ENCODE measurements around the gene ACOT12. TPM values are rescaled to one million over a fixed set of nuclear protein-coding genes. Genes with fewer than 3 reads are reported as not detected.

ACOT12 gene
- total RNA-seq, 1 experiment from 2014 or later = not detected

DNA sequence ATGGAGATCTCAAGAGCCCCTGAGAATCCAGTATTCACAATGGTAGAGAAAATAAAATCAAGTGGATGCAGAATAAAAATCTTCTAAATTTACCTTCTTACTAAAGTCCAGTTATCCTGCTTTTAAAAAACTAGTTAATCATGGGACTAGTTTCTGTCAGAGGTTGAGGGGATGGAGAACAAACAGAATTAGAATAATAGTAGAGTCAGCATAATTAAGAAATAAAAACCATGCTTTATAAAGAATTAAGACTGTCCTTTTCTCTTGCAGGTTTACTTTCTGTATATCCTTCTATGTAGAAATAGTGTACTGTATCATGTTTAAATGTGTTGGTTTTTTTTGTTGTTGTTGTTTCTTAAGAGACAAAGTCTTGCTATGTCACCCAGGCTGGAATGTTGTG, 23.0 kb downstream of the ACOT12 start:
- CTCF ChIA-PET = no interaction called here
- Histone ChIP-seq H3K9me2 (replicated peaks; ENCODE audit: low read length) (no peaks in the 10 kb centered on the region), H3F3A (ENCODE audit: low read length, unreplicated experiment) (no peaks in the 10 kb centered on the region), H3K4me3 (ENCODE audit: low read length) (no peak overlapping the region), H3K4me2 (ENCODE audit: low read length) (no peak overlapping the region), H4K20me1 (ENCODE audit: low read length) (no peaks in the 10 kb centered on the region), H3K27ac (ENCODE audit: low read length) (no peak overlapping the region), H3K27me3 (ENCODE audit: low read length) (no peaks in the 10 kb centered on the region), H3K4me1 (ENCODE audit: insufficient read depth, low read length) (no peaks in the 10 kb centered on the region), H3K79me2 (ENCODE audit: low read length) (no peaks in the 10 kb centered on the region), H2AFZ (ENCODE audit: low read length) (no peak overlapping the region), H3K9ac (ENCODE audit: low read length) (no peak overlapping the region), H3K36me3 (ENCODE audit: low read depth, low read length) (no peaks in the 10 kb centered on the region), H3K9me3 (ENCODE audit: low read length) (no peaks in the 10 kb centered on the region)
- no peak for ATAC-seq
- no peak for DNase-seq
- intact Hi-C loops (cut with micrococcal nuclease) = no loop called here
- TF ChIP-seq, protein P1, sequence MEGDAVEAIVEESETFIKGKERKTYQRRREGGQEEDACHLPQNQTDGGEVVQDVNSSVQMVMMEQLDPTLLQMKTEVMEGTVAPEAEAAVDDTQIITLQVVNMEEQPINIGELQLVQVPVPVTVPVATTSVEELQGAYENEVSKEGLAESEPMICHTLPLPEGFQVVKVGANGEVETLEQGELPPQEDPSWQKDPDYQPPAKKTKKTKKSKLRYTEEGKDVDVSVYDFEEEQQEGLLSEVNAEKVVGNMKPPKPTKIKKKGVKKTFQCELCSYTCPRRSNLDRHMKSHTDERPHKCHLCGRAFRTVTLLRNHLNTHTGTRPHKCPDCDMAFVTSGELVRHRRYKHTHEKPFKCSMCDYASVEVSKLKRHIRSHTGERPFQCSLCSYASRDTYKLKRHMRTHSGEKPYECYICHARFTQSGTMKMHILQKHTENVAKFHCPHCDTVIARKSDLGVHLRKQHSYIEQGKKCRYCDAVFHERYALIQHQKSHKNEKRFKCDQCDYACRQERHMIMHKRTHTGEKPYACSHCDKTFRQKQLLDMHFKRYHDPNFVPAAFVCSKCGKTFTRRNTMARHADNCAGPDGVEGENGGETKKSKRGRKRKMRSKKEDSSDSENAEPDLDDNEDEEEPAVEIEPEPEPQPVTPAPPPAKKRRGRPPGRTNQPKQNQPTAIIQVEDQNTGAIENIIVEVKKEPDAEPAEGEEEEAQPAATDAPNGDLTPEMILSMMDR (conservative IDR thresholded peaks at IDR 0.05; ENCODE audit: low read depth, low read length) = no peak
- no peak for TF ChIP-seq EZH2 (IDR thresholded peaks at IDR 0.05; ENCODE audit: low read length, unreplicated experiment)
- no peak for TF ChIP-seq EZH2phosphoT487 (IDR thresholded peaks at IDR 0.05; ENCODE audit: borderline replicate concordance, low read length)
- POLR2A ChIA-PET (ENCODE audit: unreplicated experiment) = no interaction called here
- BruUV-seq (replicated peaks) = no TSS peak

DNA sequence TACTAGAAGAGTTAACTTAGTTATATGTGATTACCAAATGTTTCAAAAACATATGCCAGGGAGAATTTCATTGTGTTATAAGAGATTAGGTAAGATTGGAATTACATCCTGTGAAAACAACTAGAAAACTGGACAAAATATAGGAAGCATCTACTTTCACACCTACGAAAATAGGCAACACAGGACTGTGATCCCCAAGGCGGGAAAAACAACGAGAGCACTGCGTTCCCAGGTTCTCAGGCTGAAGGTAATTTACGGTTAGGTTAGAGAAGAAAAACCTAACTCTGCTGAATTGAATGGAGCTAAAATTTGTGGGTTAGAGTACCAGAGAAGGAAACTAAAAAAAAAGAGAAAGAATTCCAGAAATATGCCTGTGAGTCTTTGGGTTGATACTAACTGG, 28.4 kb downstream of the ACOT12 start:
- no peak overlapping the region for H3K27ac ChIP-seq (ENCODE audit: low read length)
- H2AFZ ChIP-seq (ENCODE audit: low read length) = no peak overlapping the region
- no peak for ATAC-seq
- BruUV-seq (replicated peaks) = no TSS peak
- H3K9me3 ChIP-seq (ENCODE audit: low read length) = no peaks in the 10 kb centered on the region
- no peaks in the 10 kb centered on the region for H3F3A ChIP-seq (ENCODE audit: low read length, unreplicated experiment)
- H4K20me1 ChIP-seq (ENCODE audit: low read length) = no peaks in the 10 kb centered on the region
- intact Hi-C loops (cut with micrococcal nuclease) = no loop called here
- no peak overlapping the region for H3K4me3 ChIP-seq (ENCODE audit: low read length)
- H3K9me2 ChIP-seq (replicated peaks; ENCODE audit: low read length) = no peaks in the 10 kb centered on the region
- H3K36me3 ChIP-seq (ENCODE audit: low read depth, low read length) = no peaks in the 10 kb centered on the region
- ChIA-PET CTCF (no interaction called here), POLR2A (ENCODE audit: unreplicated experiment) (no interaction called here)
- TF ChIP-seq EZH2 (IDR thresholded peaks at IDR 0.05; ENCODE audit: low read length, unreplicated experiment) = no peak
- TF ChIP-seq, protein P1 (conservative IDR thresholded peaks at IDR 0.05; ENCODE audit: low read depth, low read length) = no peak
- no peak for TF ChIP-seq EZH2phosphoT487 (IDR thresholded peaks at IDR 0.05; ENCODE audit: borderline replicate concordance, low read length)
- no peaks in the 10 kb centered on the region for H3K4me1 ChIP-seq (ENCODE audit: insufficient read depth, low read length)
- no peak for DNase-seq
- no peaks in the 10 kb centered on the region for H3K27me3 ChIP-seq (ENCODE audit: low read length)
- no peak overlapping the region for H3K9ac ChIP-seq (ENCODE audit: low read length)
- no peaks in the 10 kb centered on the region for H3K79me2 ChIP-seq (ENCODE audit: low read length)
- no peak overlapping the region for H3K4me2 ChIP-seq (ENCODE audit: low read length)

DNA sequence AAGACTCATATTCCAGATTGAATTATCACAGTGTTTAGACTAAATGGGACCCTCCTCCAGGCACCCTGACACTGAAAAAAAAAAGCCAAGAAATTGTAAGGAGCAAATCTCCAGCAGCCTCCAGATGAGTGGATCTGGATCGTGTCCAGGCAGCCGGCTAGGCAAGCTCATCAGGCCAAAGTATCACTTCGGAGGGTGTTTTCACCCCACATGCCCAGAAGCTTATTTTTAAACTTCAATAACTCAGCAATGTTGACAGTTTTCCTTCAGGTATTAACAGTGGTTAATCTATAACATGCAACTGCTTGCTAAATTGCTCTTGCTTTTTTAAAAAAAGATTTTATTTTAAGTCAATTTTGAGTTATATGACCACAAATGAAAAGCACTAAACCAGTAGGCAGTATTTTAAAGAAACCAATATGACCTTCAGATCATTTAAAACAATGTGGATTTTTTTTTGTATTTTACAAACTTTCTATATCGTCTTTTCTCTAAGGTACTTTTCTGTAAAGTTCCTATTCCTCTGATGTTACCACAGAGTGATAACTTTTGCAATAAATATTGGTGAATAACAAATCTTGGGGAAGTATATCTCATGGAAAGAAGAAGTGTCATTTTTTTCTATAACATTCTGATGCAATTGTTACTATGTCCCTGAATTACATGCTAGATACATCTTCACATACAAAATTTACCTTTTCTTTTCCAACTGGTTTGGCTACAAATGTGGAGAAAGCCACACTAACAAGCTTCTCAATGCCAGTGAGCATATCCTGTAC, 30.7 kb downstream of the ACOT12 start:
- H3K9me2 ChIP-seq (replicated peaks; ENCODE audit: low read length) = no peaks in the 10 kb centered on the region
- intact Hi-C loops (cut with micrococcal nuclease) = no loop called here
- no peak for DNase-seq

More for the DNA sequence above, 30.7 kb downstream of the ACOT12 start:
- Histone ChIP-seq H3K36me3 (ENCODE audit: low read depth, low read length) (no peaks in the 10 kb centered on the region), H3K9ac (ENCODE audit: low read length) (no peak overlapping the region), H4K20me1 (ENCODE audit: low read length) (no peaks in the 10 kb centered on the region), H3K4me3 (ENCODE audit: low read length) (no peak overlapping the region), H3K4me1 (ENCODE audit: insufficient read depth, low read length) (no peaks in the 10 kb centered on the region), H2AFZ (ENCODE audit: low read length) (no peak overlapping the region), H3K9me3 (ENCODE audit: low read length) (no peaks in the 10 kb centered on the region), H3F3A (ENCODE audit: low read length, unreplicated experiment) (no peaks in the 10 kb centered on the region), H3K79me2 (ENCODE audit: low read length) (no peaks in the 10 kb centered on the region), H3K4me2 (ENCODE audit: low read length) (no peak overlapping the region), H3K27me3 (ENCODE audit: low read length) (no peaks in the 10 kb centered on the region), H3K27ac (ENCODE audit: low read length) (no peak overlapping the region)
- ATAC-seq = no peak
- BruUV-seq (replicated peaks) = no TSS peak
- TF ChIP-seq, protein P1 (conservative IDR thresholded peaks at IDR 0.05; ENCODE audit: low read depth, low read length) = no peak
- TF ChIP-seq EZH2 (IDR thresholded peaks at IDR 0.05; ENCODE audit: low read length, unreplicated experiment) (no peak), EZH2phosphoT487 (IDR thresholded peaks at IDR 0.05; ENCODE audit: borderline replicate concordance, low read length) (no peak)
- ChIA-PET POLR2A (ENCODE audit: unreplicated experiment) (no interaction called here), CTCF (no interaction called here)

Data from PC-3 (cell line).